NB4 (cell line): ENCODE measurements around the gene NOL9.

Experiments used
- DNase-seq: peaks from one replicate; pipeline ENCODE4 v3.0.0; 2010; ENCODE audit warnings: low read depth
- H3K4me3 ChIP-seq: one replicate; pipeline ENCODE4 v1.5.1; 2011; ENCODE audit warnings: mild to moderate bottlenecking, low read depth, low read length, moderate library complexity
- MYC ChIP-seq: IDR thresholded peaks from 2 replicates; pipeline ENCODE4 v1.6.1; 2011; ENCODE audit warnings: low read depth, low read length
- POLR2A ChIP-seq: IDR thresholded peaks from 2 replicates; pipeline ENCODE4 v1.6.1; 2011; ENCODE audit warnings: mild to moderate bottlenecking; ENCODE audit not compliant: insufficient read length; ENCODE audit errors: extremely low read depth
- TF ChIP-seq, protein P1 (sequence below): IDR thresholded peaks from 2 replicates; pipeline ENCODE4 v1.6.1; 2011; ENCODE audit warnings: low read depth, low read length
- TF ChIP-seq, protein P2 (sequence below): IDR thresholded peaks from one replicate; pipeline ENCODE4 v1.5.1; 2012; ENCODE audit warnings: low read depth, low read length

NOL9 gene

DNA sequence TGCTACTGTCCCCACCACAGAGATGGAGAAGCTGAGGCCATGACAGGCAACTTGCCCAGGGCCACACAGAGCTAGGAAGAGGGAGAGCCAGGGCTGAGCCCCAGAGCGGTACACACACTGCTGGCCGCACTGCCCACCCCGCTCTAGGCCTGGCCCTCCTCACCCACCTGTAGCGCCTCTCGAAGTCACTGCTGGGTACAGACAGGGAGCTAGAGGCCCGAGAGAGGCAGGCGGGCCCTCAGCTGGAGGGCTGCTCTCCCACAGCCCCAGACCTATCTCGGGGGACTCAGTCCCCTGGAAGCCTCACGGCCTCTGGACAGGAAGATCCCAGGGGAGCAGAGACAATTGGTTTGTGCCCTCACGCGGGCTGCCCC is 45.5 kb downstream of the NOL9 start:
- H3K4me3 ChIP-seq, result no peak overlapping the region
- no peak for DNase-seq
- TF ChIP-seq MYC (no peak), POLR2A (no peak)
- TF ChIP-seq, protein P1, sequence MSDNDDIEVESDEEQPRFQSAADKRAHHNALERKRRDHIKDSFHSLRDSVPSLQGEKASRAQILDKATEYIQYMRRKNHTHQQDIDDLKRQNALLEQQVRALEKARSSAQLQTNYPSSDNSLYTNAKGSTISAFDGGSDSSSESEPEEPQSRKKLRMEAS, result no peak
- TF ChIP-seq, protein P2, sequence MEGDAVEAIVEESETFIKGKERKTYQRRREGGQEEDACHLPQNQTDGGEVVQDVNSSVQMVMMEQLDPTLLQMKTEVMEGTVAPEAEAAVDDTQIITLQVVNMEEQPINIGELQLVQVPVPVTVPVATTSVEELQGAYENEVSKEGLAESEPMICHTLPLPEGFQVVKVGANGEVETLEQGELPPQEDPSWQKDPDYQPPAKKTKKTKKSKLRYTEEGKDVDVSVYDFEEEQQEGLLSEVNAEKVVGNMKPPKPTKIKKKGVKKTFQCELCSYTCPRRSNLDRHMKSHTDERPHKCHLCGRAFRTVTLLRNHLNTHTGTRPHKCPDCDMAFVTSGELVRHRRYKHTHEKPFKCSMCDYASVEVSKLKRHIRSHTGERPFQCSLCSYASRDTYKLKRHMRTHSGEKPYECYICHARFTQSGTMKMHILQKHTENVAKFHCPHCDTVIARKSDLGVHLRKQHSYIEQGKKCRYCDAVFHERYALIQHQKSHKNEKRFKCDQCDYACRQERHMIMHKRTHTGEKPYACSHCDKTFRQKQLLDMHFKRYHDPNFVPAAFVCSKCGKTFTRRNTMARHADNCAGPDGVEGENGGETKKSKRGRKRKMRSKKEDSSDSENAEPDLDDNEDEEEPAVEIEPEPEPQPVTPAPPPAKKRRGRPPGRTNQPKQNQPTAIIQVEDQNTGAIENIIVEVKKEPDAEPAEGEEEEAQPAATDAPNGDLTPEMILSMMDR, result no peak

DNA sequence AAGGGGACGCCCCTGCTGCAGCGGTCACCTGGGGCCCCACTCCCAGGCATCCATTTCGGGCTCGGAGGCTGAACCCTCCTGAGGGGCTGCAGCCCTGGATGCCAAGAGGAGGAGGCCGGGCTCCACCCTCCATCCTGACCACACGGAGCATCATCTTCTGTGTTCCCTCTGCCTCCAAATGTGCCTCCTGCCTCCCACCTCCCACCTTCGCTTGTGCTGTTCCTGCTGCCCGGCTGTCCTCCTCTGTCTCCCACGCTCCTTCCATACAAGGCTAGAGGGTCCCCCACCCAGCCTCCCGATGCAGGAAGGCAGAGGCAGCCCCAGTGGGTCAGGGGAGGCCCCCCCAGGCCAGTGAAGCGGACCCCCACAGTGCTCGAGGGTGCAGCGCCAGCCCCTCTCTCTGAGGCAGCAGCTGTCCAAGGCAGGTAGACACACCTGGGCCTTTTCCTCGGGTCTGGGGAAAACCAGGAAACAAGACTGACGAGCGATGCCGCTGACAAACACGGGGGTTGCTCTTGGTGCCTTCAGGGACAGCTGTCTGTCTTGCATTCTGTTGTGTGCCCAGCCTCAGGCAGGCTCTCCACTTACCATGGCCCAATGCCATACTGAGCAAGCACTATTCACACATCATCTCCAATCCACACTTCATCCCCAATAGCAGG is 46.0 kb downstream of the NOL9 start:
- peak; percentile 44 for DNase-seq
- TF ChIP-seq, protein P1, result no peak
- TF ChIP-seq, protein P2, result no peak
- TF ChIP-seq MYC, result no peak
- TF ChIP-seq POLR2A, result no peak
- H3K4me3 ChIP-seq, result no peak overlapping the region

DNA sequence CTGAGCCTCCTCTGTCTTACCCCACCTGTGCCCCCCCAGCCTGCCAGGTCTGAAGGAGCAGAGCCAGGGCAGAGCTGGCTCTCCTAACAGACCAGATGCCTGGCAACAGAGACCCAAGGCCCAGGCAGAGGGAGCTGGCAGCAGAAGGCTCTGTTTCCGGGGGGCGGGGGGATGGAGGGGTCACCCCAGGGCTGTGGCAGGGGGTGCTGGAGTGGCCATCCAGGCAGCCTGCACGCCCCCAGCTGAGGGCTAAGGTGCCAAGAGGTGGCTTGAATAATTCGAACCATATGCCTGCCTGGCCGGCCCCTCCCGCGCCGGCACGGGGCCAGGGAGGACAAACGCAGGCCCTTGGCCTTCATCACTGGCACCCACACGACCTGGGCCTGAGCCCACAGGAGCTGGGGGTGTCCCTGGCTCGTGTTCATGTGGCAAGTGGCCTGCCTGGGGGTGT is 46.8 kb downstream of the NOL9 start:
- no peak for DNase-seq
- TF ChIP-seq, protein P2, result no peak
- no peak for TF ChIP-seq POLR2A
- H3K4me3 ChIP-seq, result no peak overlapping the region

DNA sequence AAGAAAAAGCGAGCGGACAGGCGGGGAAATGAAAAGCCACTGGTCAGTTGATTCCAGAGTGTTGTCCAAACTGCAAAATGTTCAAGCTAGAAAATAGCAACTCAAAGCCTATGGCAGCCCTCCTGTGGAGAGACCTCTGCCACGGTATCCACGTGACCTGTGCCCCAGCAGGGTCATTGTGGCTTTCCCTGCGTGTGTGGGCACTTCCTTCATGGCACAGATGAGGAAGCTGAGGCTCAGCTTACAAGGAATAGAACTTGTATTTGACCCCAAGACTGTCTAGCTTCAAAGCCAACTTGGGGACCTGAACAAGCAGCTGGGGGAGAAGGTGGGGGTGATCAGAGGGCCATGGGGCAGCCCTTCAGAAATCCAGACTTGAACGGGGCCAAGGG is 47.3 kb downstream of the NOL9 start:
- H3K4me3 ChIP-seq, result no peak overlapping the region
- TF ChIP-seq POLR2A (no peak), MYC (no peak)
- TF ChIP-seq, protein P2, result no peak
- TF ChIP-seq, protein P1, result no peak
- peak; percentile 86 for DNase-seq

DNA sequence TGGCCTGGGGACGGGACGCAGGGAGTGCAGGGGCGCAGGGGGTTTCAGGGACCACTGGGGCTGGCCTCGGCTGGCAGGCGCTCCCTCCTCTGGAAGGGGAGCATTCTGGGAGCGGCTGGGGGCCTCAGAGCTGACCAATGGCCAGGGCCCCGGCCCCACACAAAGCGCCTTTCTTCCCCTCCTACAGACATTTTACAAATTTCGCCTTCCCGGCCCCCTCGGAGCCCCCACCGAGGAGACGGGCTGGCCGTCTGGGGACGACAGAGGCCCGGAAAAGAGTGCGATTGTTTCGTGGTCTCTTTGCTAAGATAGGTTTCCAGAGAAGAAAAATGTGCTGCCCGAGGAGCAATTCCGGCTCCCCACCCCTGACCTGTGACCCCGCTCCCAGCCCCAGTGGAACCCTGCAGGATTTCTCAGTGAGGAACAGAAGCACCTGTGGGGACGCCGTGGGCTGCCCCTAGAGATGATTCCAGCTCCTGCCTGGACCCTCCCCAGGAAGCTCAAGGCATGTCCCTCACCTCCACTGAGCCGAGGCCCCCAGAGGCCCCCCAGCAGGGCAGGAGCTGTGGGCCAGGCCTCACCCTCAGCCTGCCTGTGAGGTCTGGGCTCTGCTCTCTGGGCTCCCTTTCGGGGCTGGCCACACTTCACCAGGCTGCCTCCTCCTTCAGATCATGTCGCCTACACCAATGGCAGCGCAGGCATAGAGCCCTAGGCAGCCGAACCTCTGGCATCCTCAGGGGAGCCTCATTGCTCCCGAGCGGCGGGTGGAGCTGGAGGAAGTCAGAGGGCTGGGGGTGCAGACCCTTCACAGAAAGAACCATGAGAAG is 47.9 kb downstream of the NOL9 start:
- no peak overlapping the region for H3K4me3 ChIP-seq
- TF ChIP-seq MYC (no peak), POLR2A (no peak)
- TF ChIP-seq, protein P2, result no peak
- TF ChIP-seq, protein P1, result no peak
- DNase-seq, result peak; percentile 77
